RWPE1 (cell line): ENCODE measurements around the gene CFC1B.
"Not testable (repeated sequence)": the region's sequence is repeated elsewhere in the genome, so short reads cannot be mapped to it uniquely, and the experiment has no call there.

Experiments used
- CTCF ChIA-PET: fragments of 350-600 bp; sonication (Branson Sonifier 250); formaldehyde crosslinking; extraction: SDS; loops from one replicate; lab custom pipeline; 2021; lab: Yijun Ruan, JAX
- POLR2A ChIA-PET: fragments of 400-600 bp; formaldehyde crosslinking; extraction: SDS; loops from one replicate; lab custom pipeline; 2020; ENCODE audit warnings: antibody characterized with exemption; ENCODE audit not compliant: low non-redundant PET; lab: Yijun Ruan, JAX
- DNase-seq: peaks from one replicate; pipeline ENCODE4 v3.0.0; 2012; ENCODE audit warnings: low spot score
- H3K27ac ChIP-seq: fragments of 450-650 bp; 2 replicates; pipeline ENCODE4 v1.5.1; 2017

CFC1B gene

GRCh38 chr2:130544978-130545377 lies 24.0 kb downstream of the CFC1B start:
- H3K27ac ChIP-seq, CTCF ChIA-PET, DNase-seq, POLR2A ChIA-PET: not testable (repeated sequence)

- H3K27ac ChIP-seq, POLR2A ChIA-PET, CTCF ChIA-PET, DNase-seq: not testable (repeated sequence)
Observed at GRCh38 chr2:130548418-130548817, 27.4 kb downstream of the CFC1B start.

- POLR2A ChIA-PET, H3K27ac ChIP-seq, DNase-seq, CTCF ChIA-PET: not testable (repeated sequence)
Observed at GRCh38 chr2:130549475-130549874, 28.5 kb downstream of the CFC1B start.

- CTCF ChIA-PET, POLR2A ChIA-PET, H3K27ac ChIP-seq, DNase-seq: not testable (repeated sequence)
Observed at GRCh38 chr2:130554178-130554577, 33.2 kb downstream of the CFC1B start.

- H3K27ac ChIP-seq, POLR2A ChIA-PET, DNase-seq, CTCF ChIA-PET: not testable (repeated sequence)
Observed at GRCh38 chr2:130556441-130556840, 35.4 kb downstream of the CFC1B start.

- POLR2A ChIA-PET, H3K27ac ChIP-seq, CTCF ChIA-PET, DNase-seq: not testable (repeated sequence)
Observed at GRCh38 chr2:130566165-130566564, 45.1 kb downstream of the CFC1B start.

- DNase-seq, CTCF ChIA-PET, H3K27ac ChIP-seq, POLR2A ChIA-PET: not testable (repeated sequence)
Observed at GRCh38 chr2:130571929-130572328, 50.9 kb downstream of the CFC1B start.

GRCh38 chr2:130574230-130574629 lies 53.2 kb downstream of the CFC1B start:
- H3K27ac ChIP-seq, CTCF ChIA-PET, DNase-seq, POLR2A ChIA-PET: not testable (repeated sequence)

- H3K27ac ChIP-seq, POLR2A ChIA-PET, CTCF ChIA-PET, DNase-seq: not testable (repeated sequence)
Observed at GRCh38 chr2:130576209-130576784, 55.3 kb downstream of the CFC1B start.

- POLR2A ChIA-PET, CTCF ChIA-PET, H3K27ac ChIP-seq, DNase-seq: not testable (repeated sequence)
Observed at GRCh38 chr2:130577559-130577958, 56.5 kb downstream of the CFC1B start.
